Retina (tissue), 1 donor: Measurements from ENCODE around the gene NOC4L.
"Not testable (repeated sequence)": the region's sequence is repeated elsewhere in the genome, so short reads cannot be mapped to it uniquely, and the experiment has no call there.

Experiments
- DNase-seq: peaks from one replicate; pipeline ENCODE4 v3.0.0-alpha.2; 2016

Gene NOC4L

GRCh38 chr12:132186208-132186856 lies 42.1 kb downstream of the NOC4L start:
- no peak for DNase-seq

- no peak for DNase-seq
Measured at GRCh38 chr12:132186857-132187620, 42.8 kb downstream of the NOC4L start.

DNA sequence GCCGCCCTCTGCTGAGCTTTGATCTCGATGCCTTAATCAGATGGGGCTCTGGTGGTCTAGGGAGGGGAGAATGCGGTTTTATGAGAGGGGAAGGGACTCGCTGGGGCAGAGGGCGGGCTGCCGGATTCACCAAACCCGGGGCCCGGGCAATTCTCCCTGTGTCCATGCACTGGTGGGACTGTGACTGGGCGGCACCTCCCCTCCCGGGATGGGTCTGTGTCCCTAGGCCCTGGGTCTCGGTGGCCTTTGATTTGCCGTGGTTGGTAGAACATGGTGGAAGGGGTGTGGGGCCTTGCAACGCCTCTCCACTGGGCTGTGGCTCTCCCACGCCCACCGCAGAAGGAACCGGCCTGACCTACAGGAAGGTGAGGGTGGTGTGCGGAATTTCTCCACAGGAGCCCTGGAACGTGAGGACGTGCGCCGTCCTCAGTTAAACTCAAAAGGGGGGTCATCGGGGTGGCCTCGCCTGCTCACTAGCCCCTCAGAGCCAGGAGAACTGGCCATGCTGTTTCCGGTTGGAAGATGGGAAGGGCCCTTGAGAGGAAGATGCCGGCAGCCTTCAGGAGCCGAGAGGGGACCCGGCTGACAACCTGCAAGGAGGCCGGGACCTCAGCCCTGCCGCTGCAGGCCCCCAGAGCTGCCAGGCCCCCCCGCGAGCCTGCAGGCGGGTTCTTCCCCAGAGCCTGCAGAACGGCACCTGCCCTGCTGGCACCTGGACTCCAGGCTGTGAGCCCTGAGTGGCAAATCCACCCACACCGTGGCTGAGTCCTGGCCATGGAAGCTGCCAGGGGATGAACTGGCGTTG lies 43.6 kb downstream of the NOC4L start:
- no peak for DNase-seq

DNA sequence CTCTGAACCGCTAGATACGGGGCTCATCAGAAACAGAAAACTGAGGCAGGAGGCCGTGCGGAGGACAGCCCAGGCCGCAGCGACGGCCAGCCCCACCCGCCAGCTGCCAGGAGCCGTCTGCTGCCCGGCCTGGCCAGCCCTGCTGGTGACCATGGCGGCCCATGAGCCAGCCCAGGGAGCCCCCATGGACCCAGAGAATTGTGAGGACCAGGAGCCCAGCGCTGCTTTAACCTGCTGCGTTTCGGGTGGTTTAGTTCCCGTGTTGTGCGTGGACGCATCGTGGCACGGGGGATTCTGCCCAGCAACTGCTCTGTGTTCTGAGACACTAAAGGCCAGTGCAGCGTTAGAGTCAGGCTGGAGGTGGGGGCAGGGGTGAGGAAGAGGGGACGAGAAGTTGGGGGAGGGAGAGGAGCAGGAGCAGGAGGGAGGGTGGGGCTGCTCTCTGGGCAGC lies 44.2 kb downstream of the NOC4L start:
- DNase-seq = peak; percentile 34

DNA sequence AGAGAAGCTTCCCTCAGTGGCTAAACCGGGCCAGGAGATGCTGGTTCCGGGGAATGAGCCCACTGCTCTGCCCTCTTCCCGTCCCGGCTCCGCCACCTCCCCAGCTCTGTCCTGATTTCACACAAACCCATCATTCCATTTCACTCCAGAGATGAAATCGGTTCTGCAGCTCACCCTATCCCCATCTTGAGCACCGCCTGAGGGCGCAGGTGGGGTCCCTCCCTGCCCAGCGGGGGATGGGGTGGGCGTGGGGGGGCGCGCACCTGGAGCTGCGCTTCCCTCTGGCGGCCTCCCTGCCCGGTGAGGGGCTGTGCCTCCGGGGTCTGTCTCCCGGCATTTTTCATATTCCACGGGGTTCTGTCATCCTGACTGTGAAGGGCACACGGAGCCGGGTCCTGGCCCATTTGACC lies 44.7 kb downstream of the NOC4L start:
- DNase-seq = no peak

GRCh38 chr12:132189378-132190011 lies 45.2 kb downstream of the NOC4L start:
- DNase-seq = peak; percentile 82

- DNase-seq = peak; percentile 76
Measured at GRCh38 chr12:132190012-132190755, 45.9 kb downstream of the NOC4L start.

GRCh38 chr12:132190834-132191500 lies 46.7 kb downstream of the NOC4L start:
- DNase-seq = no peak

- DNase-seq = no peak
Measured at GRCh38 chr12:132191715-132192553, 47.7 kb downstream of the NOC4L start.

DNA sequence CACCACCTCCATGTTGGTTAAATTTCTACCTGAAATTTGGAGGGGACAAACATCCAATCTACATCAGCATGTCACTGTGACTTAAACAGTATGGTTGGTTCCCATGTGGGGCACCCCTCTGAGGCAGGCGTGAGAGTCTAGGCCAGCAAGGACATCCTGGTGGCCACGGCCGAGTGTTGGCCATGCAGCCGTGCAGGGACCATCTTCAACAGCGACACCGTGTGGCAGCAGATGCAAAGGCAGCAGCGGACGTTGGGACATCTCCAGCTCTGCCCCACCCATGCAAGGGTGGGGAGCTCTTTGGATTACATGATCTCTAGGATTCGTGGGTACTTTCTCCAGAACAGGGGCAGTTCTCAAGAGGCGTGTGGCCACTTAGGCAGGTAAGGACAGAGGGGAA lies 49.8 kb downstream of the NOC4L start:
- no peak for DNase-seq

DNA sequence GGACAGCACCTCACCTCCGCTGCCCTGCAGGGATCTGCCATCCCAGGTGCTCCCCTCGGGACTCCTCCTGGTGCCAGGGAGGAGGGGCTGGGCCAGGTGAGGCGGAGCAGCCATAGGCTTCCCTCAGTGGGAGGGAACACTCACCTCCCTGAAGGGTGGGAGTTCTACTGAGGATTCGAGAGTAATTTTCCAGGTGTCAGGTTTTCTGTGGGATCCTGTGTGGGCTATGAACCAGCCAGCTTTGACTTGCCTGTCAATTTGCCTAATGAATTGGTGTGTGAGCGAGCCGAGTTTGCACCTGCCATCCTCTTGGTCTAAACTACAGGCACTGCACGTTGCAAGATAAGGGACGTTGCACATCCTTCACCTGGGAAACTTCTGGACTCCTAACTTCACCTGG lies 50.3 kb downstream of the NOC4L start:
- DNase-seq = no peak

GRCh38 chr12:132195242-132195641 lies 51.0 kb downstream of the NOC4L start:
- DNase-seq = not testable (repeated sequence)

DNA sequence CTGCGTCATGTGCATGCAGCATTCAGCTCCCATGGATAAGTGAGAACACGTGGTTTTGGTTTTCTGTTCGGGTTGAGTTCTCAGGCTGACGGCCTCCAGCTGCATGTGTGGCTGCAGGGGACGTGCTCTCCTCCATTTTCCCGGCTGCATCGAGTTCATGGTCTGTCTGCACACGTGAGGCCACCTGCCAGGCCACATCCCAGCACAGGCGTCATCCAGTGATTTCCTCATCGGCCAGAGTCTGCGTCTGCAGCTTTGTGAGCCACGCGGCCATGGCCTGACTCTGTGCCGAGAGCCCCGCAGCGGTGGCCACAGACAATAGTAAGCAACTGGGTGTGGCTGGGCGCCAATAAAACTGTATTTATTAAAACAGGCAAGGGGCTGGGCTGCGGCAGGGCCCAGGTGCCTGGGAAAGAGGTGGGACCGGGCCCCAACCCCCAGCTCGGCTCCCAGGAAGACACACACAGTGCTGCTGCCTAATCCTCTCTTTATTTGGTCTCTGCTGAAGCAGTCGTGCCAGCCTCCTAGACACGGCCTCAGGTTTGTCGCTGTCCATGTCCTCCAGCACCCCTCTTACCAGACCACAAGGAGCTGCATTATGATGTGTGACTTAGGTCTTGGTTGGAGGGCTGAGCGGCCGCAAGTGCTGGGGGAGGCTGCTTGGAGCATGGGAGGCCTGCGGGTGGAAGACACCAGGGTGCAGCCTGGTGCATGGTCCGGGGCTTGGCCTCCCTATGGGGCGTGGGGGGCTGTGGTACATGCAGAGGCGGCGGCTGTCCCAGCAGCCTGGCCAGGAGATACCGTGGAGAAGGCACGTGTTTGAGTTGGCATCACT lies 52.0 kb downstream of the NOC4L start:
- DNase-seq = no peak

- no peak for DNase-seq
Measured at GRCh38 chr12:132196873-132197390, 52.7 kb downstream of the NOC4L start.

DNA sequence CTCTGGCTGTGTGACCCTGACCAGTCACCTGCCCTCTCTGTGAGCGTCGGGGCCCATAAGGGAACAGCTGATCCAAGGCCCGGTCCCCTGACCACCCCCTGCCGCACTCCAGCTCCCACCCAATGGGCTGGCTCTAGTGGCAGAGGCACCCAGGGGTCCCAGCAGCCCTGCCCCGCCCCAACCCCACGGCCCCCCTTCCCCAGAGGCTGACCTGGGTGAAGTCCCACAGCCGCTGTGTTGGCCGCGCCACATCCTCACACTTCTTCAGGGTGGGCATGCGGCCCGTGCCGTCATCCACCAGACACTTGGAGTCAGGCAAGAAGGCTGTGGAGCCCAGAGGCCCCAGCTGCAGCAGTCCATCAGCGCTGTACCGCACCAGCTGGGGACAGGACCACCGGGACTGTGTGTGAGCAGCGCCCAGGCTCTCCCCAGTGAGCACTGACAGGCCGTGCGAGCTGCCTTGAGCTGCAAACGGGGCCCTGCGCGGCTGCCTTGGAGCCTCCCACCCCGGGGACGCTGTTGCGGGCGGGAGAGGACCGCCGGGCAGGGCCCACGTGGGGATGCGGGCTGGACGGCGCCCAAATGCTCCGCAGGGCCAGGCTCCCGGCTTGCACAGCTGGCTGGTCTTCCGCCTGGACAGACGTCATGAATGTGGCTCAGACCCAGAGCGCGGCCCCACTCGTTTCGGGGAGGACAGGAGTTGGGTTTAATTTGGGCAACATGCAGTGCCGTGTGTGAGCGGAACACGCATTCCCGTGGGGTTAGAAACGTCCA lies 53.5 kb downstream of the NOC4L start:
- no peak for DNase-seq

DNA sequence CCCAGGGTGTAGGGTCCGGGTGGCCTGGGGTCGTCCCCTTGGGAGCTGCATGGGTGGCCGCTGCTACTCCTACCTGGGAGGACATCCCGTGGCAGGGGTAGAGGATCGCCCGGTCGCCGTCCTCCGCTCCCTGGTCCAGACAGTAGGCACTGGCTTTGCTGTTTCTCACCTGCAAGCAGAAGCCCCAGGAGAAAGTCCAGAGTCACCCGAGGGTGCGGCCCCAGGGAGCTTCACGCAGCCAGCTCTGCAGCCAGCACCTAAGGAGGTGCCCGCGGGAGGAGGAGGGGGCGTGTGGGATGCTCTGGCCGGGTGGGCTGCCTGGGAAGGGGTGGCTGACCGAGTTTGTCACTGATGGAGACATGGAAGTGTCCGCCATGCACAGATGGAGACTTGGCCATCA lies 54.8 kb downstream of the NOC4L start:
- no peak for DNase-seq

DNA sequence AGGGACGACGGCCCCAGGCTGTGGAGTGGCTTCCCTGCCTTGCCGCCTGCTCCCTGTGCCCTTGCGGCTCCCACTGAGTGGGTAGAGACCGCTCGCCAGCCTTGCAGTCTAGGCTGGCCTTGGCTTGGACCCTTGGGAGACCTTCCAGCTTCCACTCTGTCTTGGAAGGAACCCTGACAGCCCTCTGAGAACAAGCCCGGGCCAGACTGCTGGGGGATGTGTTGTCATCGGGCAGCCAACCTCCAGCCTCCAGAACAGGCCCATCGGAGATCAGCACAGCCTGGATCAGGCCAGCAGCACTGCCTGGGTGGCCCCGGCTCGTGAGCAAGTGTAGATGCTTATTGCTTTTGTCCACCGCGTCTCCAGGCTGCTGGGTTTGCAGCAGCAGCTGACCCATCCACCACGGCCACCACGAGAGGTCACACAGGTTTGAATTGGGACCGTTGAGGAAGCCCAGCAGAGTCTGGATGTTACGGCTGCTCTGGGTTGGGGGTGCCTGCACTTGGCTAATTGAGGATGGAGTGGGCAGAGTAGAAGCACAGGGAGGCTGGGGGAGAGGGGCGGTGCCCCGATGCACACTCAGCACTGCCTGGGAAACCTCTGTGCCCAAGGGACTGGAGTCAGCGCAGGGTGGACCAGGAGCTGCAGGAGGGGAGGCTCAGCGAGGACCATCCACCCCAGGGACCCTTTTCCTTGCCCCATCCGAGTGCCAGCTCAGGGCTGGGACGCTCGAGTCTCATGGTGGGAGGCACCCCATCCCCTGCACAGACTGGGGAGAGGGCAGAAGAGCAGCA lies 55.5 kb downstream of the NOC4L start:
- DNase-seq = no peak

GRCh38 chr12:132200800-132201199 lies 56.5 kb downstream of the NOC4L start:
- DNase-seq = no peak
